BJ (cell line): Measurements from ENCODE around the gene TMEM50B. TPM values are rescaled to one million over a fixed set of nuclear protein-coding genes. Genes with fewer than 3 reads are reported as not detected.

Experiments used
- CTCF ChIA-PET: fragments of 350-600 bp; formaldehyde crosslinking; extraction: SDS; loops from one replicate; lab custom pipeline; 2021; ENCODE audit warnings: antibody characterized with exemption, inconsistent platforms; lab: Yijun Ruan, JAX
- POLR2A ChIA-PET: fragments of 300-600 bp; sonication (Branson Sonifier 250); formaldehyde crosslinking; extraction: SDS; loops from one replicate; lab custom pipeline; 2021; ENCODE audit warnings: antibody characterized with exemption; lab: Charles Lee
- DNase-seq: peaks from one replicate; pipeline ENCODE4 v3.0.0-alpha.2; 2011; ENCODE audit warnings: low read depth
- H3K27me3 ChIP-seq: 2 replicates; pipeline ENCODE4 v1.6.0; 2011; ENCODE audit warnings: low read length; ENCODE audit not compliant: control insufficient read depth, insufficient read depth
- H3K36me3 ChIP-seq: 2 replicates; pipeline ENCODE4 v1.5.1; 2011; ENCODE audit warnings: low read length; ENCODE audit not compliant: control insufficient read depth, insufficient read depth
- H3K4me3 ChIP-seq: 2 replicates; pipeline ENCODE4 v1.5.1; 2011; ENCODE audit warnings: low read depth, mild to moderate bottlenecking, control low read depth, low read length
- CTCF ChIP-seq: IDR thresholded peaks from 2 replicates; pipeline ENCODE4 v1.5.1; 2011; ENCODE audit warnings: low read depth, mild to moderate bottlenecking, control low read depth, inconsistent platforms, low read length, moderate library complexity; ENCODE audit not compliant: insufficient read depth
- polyA plus RNA-seq: library from polyadenylated mRNA; depleted of rRNA; stranded (reverse); fragments of >200 nt; gene quantifications from 2 replicates; pipeline ENCODE4 v1.2.3, GENCODE V29; 2011

TMEM50B gene
- polyA plus RNA-seq, 1 experiment: 23.5 TPM

DNA sequence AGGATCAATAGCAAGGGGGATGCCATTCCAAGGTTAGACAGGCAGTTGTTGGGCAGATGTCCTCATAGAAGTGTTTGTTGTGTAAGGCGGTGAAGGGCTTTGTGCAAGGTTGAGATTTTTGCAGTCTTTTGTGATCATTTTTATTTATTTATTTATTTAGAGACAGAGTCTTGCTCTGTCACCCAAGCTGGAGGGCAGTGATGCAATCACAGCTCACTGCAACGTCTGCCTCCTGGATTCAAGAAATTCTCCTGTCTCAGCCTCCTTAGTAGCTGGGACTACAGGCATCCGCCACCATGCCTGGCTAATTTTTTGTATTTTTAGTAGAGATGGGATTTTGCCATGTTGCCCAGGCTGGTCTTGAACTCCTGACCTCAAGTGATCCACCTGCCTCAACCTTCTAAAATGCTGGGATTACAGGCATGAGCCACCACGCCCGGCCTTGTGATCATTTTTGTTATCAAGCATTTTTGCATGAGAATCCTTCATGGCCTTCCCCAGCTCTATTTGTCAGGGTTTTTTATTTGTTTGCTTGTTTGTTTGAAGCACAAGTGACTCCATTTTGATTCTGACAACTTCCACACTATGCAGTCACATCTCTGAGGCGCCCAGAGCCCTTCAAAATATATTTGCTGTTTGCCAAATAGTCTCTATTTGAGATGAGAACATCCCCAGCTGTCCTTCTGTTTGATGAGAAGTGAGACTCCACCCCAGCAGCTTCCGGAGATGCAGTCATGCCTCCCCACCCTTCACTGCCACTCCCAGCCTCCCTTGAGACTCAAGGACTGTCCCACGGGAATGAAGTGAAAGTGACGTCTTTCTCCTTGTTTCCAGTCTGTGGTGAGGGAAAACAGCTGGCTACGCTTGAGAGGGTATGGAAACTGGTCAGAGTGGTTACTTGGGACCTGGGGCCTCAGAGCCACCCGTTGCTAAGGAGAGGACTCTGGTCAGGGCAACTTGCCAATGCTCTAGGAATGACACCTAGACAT, 38.0 kb downstream of the TMEM50B start:
- Histone ChIP-seq H3K36me3 (peaks cover 9% of the 10 kb centered on the region), H3K27me3 (no peaks in the 10 kb centered on the region), H3K4me3 (no peak overlapping the region)
- ChIA-PET POLR2A (no interaction called here), CTCF (interaction anchor here (0.7 to 1.6 kb wide), 6 partner anchors 80 to 245 kb away, joined by 3 to 13 read pairs (median 3); no protein-coding TSS in a partner anchor)
- peak; percentile 53 for DNase-seq
- no peak for TF ChIP-seq CTCF

- H3K36me3 ChIP-seq: peaks cover 19% of the 10 kb centered on the region
- no peak for TF ChIP-seq CTCF
- CTCF ChIA-PET: interaction anchor here (0.6 to 1.9 kb wide), 3 partner anchors 14 to 76 kb away, joined by 3 to 8 read pairs (median 5); no protein-coding TSS in a partner anchor
- H3K27me3 ChIP-seq: no peaks in the 10 kb centered on the region
- no peak for DNase-seq
- POLR2A ChIA-PET: no interaction called here
- H3K4me3 ChIP-seq: no peak overlapping the region
These were observed 42.6 kb downstream of the TMEM50B start for GRCh38 chr21:33437140-33437539.

- no peak for TF ChIP-seq CTCF
- H3K27me3 ChIP-seq: no peaks in the 10 kb centered on the region
- ChIA-PET CTCF (interaction anchor here (0.6 to 1.8 kb wide), 6 partner anchors 10 to 238 kb away, joined by 3 to 12 read pairs (median 4); no protein-coding TSS in a partner anchor), POLR2A (interaction anchor here (0.7 kb wide), 1 partner anchor 156 kb away, joined by 3 read pairs; no protein-coding TSS in a partner anchor)
- no peak overlapping the region for H3K4me3 ChIP-seq
- DNase-seq: peak; percentile 71
- peaks cover 22% of the 10 kb centered on the region for H3K36me3 ChIP-seq
These were observed 44.9 kb downstream of the TMEM50B start for GRCh38 chr21:33434770-33435360.

DNA sequence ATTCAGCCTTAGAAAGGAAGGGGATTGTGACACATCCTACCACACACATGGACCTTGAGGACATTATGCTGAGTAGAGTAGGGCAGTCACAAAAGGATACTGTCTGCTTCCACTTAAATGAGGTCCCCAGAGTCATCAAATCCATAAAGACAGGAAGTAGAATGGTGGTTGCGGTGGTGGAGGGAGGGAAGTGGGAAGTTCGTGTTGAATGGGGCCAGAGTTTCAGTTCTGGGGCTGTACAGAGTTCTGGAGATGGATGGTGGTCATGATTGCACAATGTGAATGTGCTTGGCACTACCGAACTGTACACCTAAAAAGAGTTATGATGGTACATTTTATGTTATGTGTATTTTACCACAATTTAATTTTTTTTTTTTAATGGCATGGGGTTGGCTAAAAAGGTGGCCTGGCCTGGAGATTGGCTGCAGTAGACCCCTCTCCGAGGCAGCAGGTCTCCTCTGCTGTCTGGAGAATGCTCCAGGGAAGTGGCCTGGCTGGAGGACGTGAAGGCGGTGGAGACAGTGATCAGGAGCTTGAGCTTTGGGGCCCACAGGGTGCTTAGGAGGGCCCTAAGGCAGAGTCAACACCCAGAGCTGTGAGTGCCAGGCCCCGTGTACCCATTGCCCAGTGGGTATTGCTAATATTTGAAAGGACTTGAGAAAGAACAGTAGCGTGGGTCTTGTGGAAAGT, 46.2 kb downstream of the TMEM50B start:
- ChIA-PET POLR2A (no interaction called here), CTCF (interaction anchor here (0.8 to 1.8 kb wide), 3 partner anchors 11 to 72 kb away, joined by 3 to 12 read pairs (median 5); no protein-coding TSS in a partner anchor)
- DNase-seq: no peak
- no peak for TF ChIP-seq CTCF
- peaks cover 23% of the 10 kb centered on the region for H3K36me3 ChIP-seq
- H3K4me3 ChIP-seq: no peak overlapping the region
- H3K27me3 ChIP-seq: no peaks in the 10 kb centered on the region
